Activated B cell treated with CpG ODN at 0.5 μM for 24 hours (primary cell): Measurements from ENCODE around the gene SRD5A3. TPM values are rescaled to one million over a fixed set of nuclear protein-coding genes. Genes with fewer than 3 reads are reported as not detected.

Experiments used
- ATAC-seq: fragments of 200-7000 bp; cut with Tn5 transposase; one replicate; pipeline ENCODE4 v1.10.0; 2021; ENCODE audit warnings: low read depth, mild to moderate bottlenecking, moderate library complexity
- CTCF ChIA-PET: fragments of 350-600 bp; sonication (Branson Sonifier 250); formaldehyde crosslinking; loops from one replicate; lab custom pipeline; 2021; ENCODE audit warnings: antibody characterized with exemption; lab: Charles Lee
- POLR2A ChIA-PET: fragments of 350-600 bp; sonication (Branson Sonifier 250); formaldehyde crosslinking; loops from one replicate; lab custom pipeline; 2021; ENCODE audit warnings: antibody characterized with exemption; lab: Charles Lee
- DNase-seq: peaks from one replicate; pipeline ENCODE4 v3.0.0; 2022
- H3K27ac Mint-ChIP-seq: one replicate; pipeline ENCODE4 v1.8.0; 2020; ENCODE audit warnings: mixed read lengths
- H3K27me3 Mint-ChIP-seq: one replicate; pipeline ENCODE4 v1.8.0; 2021; ENCODE audit warnings: mixed read lengths
- H3K36me3 Mint-ChIP-seq: one replicate; pipeline ENCODE4 v1.8.0; 2021; ENCODE audit warnings: low read depth, mixed read lengths
- H3K4me1 Mint-ChIP-seq: one replicate; pipeline ENCODE4 v1.8.0; 2021; ENCODE audit warnings: mixed read lengths
- H3K4me3 Mint-ChIP-seq: one replicate; pipeline ENCODE4 v1.8.0; 2020; ENCODE audit warnings: mild to moderate bottlenecking, mixed read lengths
- H3K9me3 Mint-ChIP-seq: one replicate; pipeline ENCODE4 v1.8.0; 2020; ENCODE audit warnings: mixed read lengths
- CTCF ChIP-seq: fragments of 200-600 bp; IDR thresholded peaks from one replicate; pipeline ENCODE4 v1.8.0; 2022; ENCODE audit warnings: antibody characterized with exemption, mild to moderate bottlenecking
- intact Hi-C: fragments of 100-400 bp; cut with micrococcal nuclease; formaldehyde crosslinking; loops from one replicate; pipeline ENCODE4 v1.15.1; 2024
- total RNA-seq: library from RNA; stranded (reverse); gene quantifications from 2 replicates; pipeline ENCODE4 v1.2.3, GENCODE V29; 2022

SRD5A3 gene
- total RNA-seq, 1 donor from 2014 or later: 5.7 TPM

GRCh38 chr4:55308071-55308470 lies 38.0 kb upstream of the SRD5A3 start:
- DNase-seq (no peak), ATAC-seq (no peak)
- H3K4me3 Mint-ChIP-seq: no peak overlapping the region
- POLR2A ChIA-PET: no interaction called here
- no peaks in the 10 kb centered on the region for H3K36me3 Mint-ChIP-seq
- no peaks in the 10 kb centered on the region for H3K27me3 Mint-ChIP-seq
- no peaks in the 10 kb centered on the region for H3K9me3 Mint-ChIP-seq
- no peaks in the 10 kb centered on the region for H3K4me1 Mint-ChIP-seq
- CTCF ChIA-PET: no interaction called here
- no peak for TF ChIP-seq CTCF
- no peak overlapping the region for H3K27ac Mint-ChIP-seq
- intact Hi-C loops: no loop called here

- DNase-seq (no peak), ATAC-seq (no peak)
- peaks cover 3% of the 10 kb centered on the region for H3K27me3 Mint-ChIP-seq
- intact Hi-C loops: loop anchor here (1.0 to 2.0 kb wide), 3 partner anchors 243 to 555 kb away; no protein-coding TSS in a partner anchor
- H3K4me1 Mint-ChIP-seq: no peaks in the 10 kb centered on the region
- POLR2A ChIA-PET: no interaction called here
- H3K9me3 Mint-ChIP-seq: no peaks in the 10 kb centered on the region
- CTCF ChIA-PET: interaction anchor here (0.9 to 2.5 kb wide), 8 partner anchors 8 to 555 kb away, joined by 3 to 7 read pairs (median 4); no protein-coding TSS in a partner anchor
- no peak overlapping the region for H3K27ac Mint-ChIP-seq
- TF ChIP-seq CTCF: no peak
- H3K36me3 Mint-ChIP-seq: no peaks in the 10 kb centered on the region
- no peak overlapping the region for H3K4me3 Mint-ChIP-seq
These were observed 34.1 kb upstream of the SRD5A3 start for GRCh38 chr4:55311792-55312488.

GRCh38 chr4:55312489-55313101 lies 33.4 kb upstream of the SRD5A3 start:
- H3K27ac Mint-ChIP-seq: no peak overlapping the region
- TF ChIP-seq CTCF: no peak
- intact Hi-C loops: loop anchor here (1.0 to 2.0 kb wide), 3 partner anchors 242 to 555 kb away; no protein-coding TSS in a partner anchor

GRCh38 chr4:55314141-55314820 lies 31.8 kb upstream of the SRD5A3 start:
- no peak for TF ChIP-seq CTCF
- CTCF ChIA-PET: no interaction called here
- H3K4me3 Mint-ChIP-seq: no peak overlapping the region
- intact Hi-C loops: no loop called here
- DNase-seq: no peak
- H3K9me3 Mint-ChIP-seq: peaks cover 2% of the 10 kb centered on the region
- H3K27ac Mint-ChIP-seq: no peak overlapping the region
- ATAC-seq: no peak
- no peaks in the 10 kb centered on the region for H3K4me1 Mint-ChIP-seq
- H3K36me3 Mint-ChIP-seq: no peaks in the 10 kb centered on the region
- peaks cover 6% of the 10 kb centered on the region for H3K27me3 Mint-ChIP-seq
- POLR2A ChIA-PET: no interaction called here

More at GRCh38 chr4:55312489-55313101, 33.4 kb upstream of the SRD5A3 start:
- no peak overlapping the region for H3K4me3 Mint-ChIP-seq
- no peaks in the 10 kb centered on the region for H3K4me1 Mint-ChIP-seq
- H3K36me3 Mint-ChIP-seq: no peaks in the 10 kb centered on the region
- CTCF ChIA-PET: interaction anchor here (0.7 to 2.5 kb wide), 10 partner anchors 8 to 1034 kb away, joined by 3 to 7 read pairs (median 4); no protein-coding TSS in a partner anchor
- peaks cover 2% of the 10 kb centered on the region for H3K9me3 Mint-ChIP-seq
- no peak for ATAC-seq
- POLR2A ChIA-PET: no interaction called here
- DNase-seq: no peak
- H3K27me3 Mint-ChIP-seq: peaks cover 6% of the 10 kb centered on the region
